GDM1 (cell line): ENCODE data around the gene SYNE1.
"Not testable (repeated sequence)": the region's sequence is repeated elsewhere in the genome, so short reads cannot be mapped to it uniquely, and the experiment has no call there.

Experiments used
- DNase-seq: peaks from one replicate; lab custom pipeline; 2025; lab: John Stamatoyannopoulos, UW

Gene SYNE1

DNA sequence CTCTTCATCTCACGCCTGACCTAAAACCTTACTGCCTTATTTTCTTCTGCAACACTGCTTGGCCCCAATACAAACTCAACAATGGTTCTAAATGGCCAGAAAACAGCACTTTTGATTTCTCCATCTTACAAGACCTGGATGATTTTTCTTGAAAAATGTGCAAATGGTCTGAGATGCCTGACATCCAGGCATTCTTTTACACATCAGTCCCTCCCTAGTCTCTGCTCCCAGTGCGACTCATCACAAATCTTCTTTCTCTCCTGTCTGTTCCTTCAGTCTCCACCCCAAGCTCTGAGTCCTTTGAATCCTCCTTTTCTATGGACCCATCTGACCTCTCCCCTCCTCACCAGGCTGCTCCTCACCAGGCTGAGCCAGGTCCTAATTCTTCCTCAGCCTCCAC, 145.7 kb downstream of the SYNE1 start:
- not testable (repeated sequence) for DNase-seq

DNA sequence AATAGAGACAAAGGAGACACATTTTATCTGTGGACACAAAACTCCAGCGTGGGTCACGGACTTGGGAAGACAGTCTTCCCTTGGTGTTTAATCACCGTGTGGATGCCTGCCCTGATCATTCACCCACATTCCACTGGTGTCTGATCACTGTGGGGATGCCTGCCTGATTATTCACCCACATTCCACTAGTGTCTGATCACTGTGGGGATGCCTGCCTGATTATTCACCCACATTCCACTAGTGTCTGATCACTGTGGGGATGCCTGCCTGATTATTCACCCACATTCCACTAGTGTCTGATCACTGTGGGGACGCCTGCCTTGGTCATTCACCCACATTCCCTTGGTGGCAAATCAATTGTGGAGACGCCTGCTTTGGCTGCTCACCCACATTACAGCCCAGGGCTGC, 146.2 kb downstream of the SYNE1 start:
- DNase-seq, result not testable (repeated sequence)

GRCh38 chr6:152484806-152485205, 152.4 kb downstream of the SYNE1 start:
- DNase-seq, result no peak

- no peak for DNase-seq
Observed at GRCh38 chr6:152482289-152482688, 154.9 kb downstream of the SYNE1 start.

- DNase-seq, result no peak
Observed at GRCh38 chr6:152478377-152479010, 158.7 kb downstream of the SYNE1 start.

GRCh38 chr6:152474354-152474753, 162.8 kb downstream of the SYNE1 start:
- DNase-seq, result no peak

- DNase-seq, result no peak
Observed at GRCh38 chr6:152472325-152472724, 164.8 kb downstream of the SYNE1 start.

GRCh38 chr6:152471456-152472265, 165.5 kb downstream of the SYNE1 start:
- DNase-seq, result no peak

DNA sequence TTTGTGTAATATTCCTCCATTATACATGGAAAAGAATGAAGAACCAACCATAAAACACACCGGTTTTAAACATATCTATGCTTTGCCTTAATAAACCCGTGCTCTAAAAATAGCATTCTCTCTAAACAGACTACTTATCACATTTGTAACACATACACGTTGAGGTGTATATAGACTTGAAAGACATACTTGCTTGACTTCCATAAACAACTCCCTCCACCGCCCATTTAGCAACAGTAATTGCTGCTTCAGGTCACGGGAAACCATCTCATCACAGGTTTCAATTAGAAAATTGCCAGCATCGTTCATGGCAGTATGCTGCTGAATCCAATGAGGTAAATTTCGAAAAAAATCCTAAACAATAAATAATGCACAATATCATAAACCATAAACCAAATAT, 174.0 kb downstream of the SYNE1 start:
- no peak for DNase-seq

- no peak for DNase-seq
Observed at GRCh38 chr6:152462716-152463115, 174.4 kb downstream of the SYNE1 start.

GRCh38 chr6:152461556-152461955, 175.6 kb downstream of the SYNE1 start:
- DNase-seq, result no peak

DNA sequence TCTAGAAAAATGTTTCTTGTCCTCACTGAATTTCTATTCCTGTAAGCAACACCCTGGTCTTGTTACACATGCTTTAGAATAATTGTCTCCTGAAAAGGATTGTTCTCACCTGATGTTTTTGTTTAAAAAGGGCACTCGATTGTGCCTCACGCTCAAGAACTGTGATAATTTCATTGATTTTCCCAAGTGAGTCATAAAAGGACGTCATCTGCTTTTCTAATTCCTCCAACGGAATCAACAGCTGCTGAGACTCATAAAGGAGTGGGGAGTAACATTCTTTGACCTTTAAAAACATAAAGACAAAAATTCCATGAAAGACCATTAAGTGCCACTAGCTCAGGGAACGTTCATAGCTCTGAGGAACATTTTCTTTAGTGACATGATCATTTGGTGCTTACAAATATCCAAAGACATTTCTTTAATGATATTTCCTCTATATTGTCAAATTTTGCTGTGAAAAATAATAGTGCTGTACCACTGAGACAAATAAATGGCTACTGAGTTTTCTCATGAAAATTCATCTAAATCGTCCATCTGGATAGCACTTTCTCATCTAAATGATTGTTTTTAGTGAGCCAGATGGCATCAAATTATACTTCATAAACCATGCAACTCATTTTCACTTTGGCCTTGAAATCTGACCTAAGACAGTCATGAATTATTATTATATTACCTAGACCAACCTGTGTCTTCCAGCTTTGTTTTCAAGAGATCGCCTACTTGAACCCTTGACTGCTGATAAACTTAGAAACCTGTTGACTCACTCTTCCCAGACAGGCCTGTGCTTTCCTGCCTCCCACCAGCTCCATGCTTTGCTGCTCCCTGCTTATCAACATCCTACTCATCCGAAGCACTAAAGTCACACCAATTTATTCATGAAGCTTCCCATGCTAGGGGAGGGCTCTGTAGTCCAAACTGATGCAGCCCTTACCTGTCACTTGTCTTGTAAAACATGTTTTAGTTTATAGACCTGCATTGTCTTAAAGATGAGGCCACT, 178.2 kb downstream of the SYNE1 start:
- DNase-seq, result no peak

DNA sequence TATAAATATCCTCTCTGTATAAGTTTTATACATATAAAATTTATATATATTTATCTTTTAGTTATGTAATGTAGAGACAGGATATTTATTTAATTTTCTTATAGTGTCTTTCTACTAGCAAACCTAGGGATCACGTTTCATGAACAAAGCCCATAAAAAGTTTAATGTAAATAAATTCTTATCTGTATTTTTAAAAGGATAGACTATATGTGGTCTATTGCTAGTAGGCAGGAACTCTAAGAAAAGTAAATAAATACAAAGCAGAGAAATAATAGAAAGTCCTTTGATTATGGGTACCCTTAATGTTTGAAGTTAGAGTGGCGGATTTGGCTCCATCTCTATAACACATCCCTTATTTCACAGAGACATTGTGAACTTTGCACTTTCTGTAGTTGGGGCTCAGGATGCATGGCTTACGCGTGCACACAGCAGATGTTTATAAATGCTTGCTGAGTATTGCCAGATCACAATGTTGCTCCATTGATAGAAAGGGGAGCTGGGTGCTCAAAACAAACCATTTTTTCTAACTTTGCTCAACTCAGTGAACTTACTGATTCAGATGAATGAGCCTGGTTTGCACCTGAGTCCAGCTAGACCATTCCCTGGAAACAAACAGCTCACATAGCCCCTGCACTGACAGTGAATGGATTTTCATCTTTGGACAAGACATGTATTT, 179.1 kb downstream of the SYNE1 start:
- DNase-seq, result no peak

- DNase-seq, result no peak
Observed at GRCh38 chr6:152454003-152454402, 183.2 kb downstream of the SYNE1 start.

DNA sequence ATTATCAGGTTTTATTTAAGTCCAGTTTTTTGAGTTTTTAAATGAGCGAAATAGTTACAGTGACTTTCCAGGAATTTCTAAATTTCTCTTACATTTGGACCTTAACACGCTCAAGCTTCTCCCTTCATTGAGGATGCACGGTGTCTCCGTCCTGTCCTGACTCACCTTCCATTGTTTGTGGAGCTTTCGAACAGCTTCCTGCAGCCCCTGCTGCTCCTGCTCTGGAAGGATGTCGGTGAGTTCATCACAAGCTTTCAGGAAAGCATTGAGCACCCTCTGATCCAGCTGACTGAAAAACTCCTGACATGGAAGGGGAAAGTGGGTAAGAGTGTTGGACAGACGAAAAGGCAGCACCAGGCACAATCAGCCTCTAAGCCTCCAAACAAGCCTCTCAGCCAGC, 183.7 kb downstream of the SYNE1 start:
- no peak for DNase-seq

GRCh38 chr6:152452639-152453038, 184.5 kb downstream of the SYNE1 start:
- DNase-seq, result no peak

GRCh38 chr6:152450519-152450918, 186.6 kb downstream of the SYNE1 start:
- DNase-seq, result no peak

DNA sequence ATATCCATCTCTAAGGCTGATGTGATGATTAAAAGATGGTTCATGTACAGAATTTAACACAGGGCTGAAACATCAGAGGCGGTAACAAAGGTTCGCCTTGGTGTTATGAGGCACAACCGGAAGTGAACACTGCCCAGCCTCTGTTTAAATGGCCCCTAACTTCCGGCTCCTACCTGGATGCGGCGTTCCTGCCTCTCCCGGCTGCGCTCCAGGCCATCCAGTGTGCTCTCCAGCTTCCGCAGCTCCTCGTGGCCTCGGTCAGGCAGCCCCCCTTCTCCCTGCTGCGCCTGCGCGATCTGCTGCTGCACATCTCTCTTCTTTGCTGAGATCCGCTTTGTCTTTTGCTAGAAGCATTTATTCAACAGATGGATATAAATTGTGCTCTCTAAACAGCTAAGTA, 195.3 kb downstream of the SYNE1 start:
- no peak for DNase-seq

GRCh38 chr6:152435816-152436215, 201.3 kb downstream of the SYNE1 start:
- DNase-seq, result no peak

- no peak for DNase-seq
Observed at GRCh38 chr6:152432758-152433157, 204.4 kb downstream of the SYNE1 start.

- no peak for DNase-seq
Observed at GRCh38 chr6:152428126-152428525, 209.0 kb downstream of the SYNE1 start.

- DNase-seq, result no peak
Observed at GRCh38 chr6:152426276-152426675, 210.9 kb downstream of the SYNE1 start.
